ENCODE results near the gene ZP1.

ZP1 gene

GRCh38 chr11:60859616-60860250 is 7.6 kb upstream of the ZP1 start:
- no peak for DNase-seq (ENCODE audit: low read depth in 2 of 2)

GRCh38 chr11:60860943-60861342 is 6.4 kb upstream of the ZP1 start:
- no peak for DNase-seq (ENCODE audit: low read depth in 2 of 2)

DNA sequence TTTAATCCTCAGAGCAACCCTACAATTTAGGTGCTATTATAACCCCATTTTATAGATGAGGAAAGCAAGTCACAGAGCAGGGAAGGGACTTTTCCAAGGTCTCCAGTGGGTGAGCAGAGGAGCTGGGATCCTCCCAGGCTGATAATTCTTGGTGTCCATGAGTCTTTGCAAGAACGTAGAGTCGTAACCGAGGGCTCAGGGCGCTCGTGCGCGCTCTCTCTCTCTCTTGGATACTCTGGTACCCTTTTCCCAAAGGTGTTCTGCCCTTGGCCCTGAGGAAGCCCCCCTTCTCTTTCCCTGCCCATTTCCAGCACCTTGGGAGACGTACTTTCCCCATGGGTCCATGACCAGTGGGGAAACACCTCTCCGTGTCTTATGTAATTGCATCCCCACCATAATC is 5.2 kb upstream of the ZP1 start:
- DNase-seq (ENCODE audit: low read depth in 2 of 2): no peak

GRCh38 chr11:60863550-60864521 is 3.5 kb upstream of the ZP1 start:
- DNase-seq (ENCODE audit: low read depth in 2 of 2): no peak

- no peak for DNase-seq (ENCODE audit: low read depth in 2 of 2)
Measured at GRCh38 chr11:60864856-60865513, 2.4 kb upstream of the ZP1 start.

- no peak for DNase-seq (ENCODE audit: low read depth in 2 of 2)
Measured at GRCh38 chr11:60867871-60868681, 734 bp downstream of the ZP1 start.

GRCh38 chr11:60868682-60869450 is 1.5 kb downstream of the ZP1 start:
- no peak for DNase-seq (ENCODE audit: low read depth in 2 of 2)

DNA sequence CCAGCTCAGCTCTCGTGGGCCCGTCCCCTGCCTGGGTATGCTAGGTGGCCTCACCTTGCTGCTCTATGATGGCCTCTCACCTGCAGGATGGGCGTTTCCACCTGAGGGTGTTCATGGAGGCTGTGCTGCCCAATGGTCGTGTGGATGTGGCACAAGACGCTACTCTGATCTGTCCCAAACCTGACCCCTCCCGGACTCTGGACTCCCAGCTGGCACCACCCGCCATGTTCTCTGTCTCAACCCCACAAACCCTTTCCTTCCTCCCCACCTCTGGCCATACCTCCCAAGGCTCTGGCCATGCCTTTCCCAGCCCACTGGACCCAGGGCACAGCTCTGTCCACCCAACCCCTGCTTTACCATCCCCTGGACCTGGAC is 2.1 kb downstream of the ZP1 start:
- no peak for DNase-seq (ENCODE audit: low read depth in 2 of 2)

DNA sequence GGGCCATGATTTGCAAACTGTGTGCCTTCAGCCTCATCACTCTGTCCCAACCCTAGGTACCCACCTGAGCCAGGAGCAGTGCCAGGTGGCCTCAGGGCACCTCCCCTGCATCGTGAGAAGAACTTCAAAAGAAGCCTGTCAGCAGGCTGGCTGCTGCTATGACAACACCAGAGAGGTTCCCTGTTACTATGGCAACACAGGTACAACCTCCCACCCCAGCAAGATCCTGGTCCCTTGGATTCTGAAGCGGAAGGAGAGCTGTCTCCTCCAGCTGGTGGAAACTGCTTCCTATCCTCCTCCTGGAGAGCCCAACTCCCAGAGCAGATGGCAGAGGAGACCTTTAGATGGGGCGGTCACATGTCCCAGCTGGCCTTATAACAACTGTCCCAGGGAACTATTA is 2.9 kb downstream of the ZP1 start:
- no peak for DNase-seq (ENCODE audit: low read depth in 2 of 2)

DNA sequence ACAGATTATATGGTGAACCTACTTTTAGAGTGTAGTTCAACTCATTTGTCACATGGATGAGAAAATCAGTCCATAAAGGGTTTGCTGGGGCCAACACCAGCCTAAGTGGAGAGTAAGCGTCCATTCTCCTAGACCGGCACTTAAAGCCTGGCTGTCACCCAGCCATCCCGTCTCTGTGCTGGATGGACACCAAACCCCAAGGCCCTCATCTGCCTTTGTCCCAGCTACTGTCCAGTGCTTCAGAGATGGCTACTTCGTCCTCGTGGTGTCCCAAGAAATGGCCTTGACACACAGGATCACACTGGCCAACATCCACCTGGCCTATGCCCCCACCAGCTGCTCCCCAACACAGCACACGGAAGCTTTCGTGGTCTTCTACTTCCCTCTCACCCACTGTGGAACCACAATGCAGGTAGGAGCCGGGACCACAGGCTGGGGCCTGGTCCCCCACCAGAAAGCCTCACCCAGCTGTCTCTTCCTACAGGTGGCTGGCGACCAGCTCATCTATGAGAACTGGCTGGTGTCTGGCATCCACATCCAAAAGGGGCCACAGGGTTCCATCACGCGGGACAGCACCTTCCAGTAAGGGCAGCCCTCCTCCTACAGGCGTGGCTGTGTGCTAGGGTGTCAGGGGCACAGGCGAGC is 3.5 kb downstream of the ZP1 start:
- no peak for DNase-seq (ENCODE audit: low read depth in 2 of 2)

- no peak for DNase-seq (ENCODE audit: low read depth in 2 of 2)
Measured at GRCh38 chr11:60871378-60872061, 4.2 kb downstream of the ZP1 start.

GRCh38 chr11:60872124-60872960 is 5.0 kb downstream of the ZP1 start:
- DNase-seq (ENCODE audit: low read depth in 2 of 2): no peak

DNA sequence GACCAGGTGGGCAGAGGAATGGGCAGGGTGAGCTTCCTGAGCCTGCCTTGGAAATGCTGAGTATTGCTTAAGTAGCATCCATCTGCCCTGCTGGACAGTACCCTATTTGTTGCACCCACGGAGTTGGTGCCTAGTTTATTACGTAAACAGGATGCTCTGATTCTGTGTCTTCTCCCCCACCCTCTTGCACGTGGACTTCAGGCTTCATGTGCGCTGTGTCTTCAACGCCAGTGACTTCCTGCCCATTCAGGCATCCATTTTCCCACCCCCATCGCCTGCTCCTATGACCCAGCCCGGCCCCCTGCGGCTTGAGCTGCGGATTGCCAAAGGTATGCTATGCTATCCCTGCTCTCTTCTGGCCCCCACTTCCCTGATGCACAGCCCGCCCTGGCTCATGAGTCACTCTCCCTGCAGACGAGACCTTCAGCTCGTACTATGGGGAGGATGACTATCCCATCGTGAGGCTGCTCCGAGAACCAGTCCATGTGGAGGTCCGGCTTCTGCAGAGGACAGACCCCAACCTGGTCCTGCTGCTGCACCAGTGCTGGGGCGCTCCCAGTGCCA is 5.7 kb downstream of the ZP1 start:
- no peak for DNase-seq (ENCODE audit: low read depth in 2 of 2)

GRCh38 chr11:60873533-60873932 is 6.2 kb downstream of the ZP1 start:
- DNase-seq (ENCODE audit: low read depth in 2 of 2): no peak

- no peak for DNase-seq (ENCODE audit: low read depth in 2 of 2)
Measured at GRCh38 chr11:60874421-60875365, 7.4 kb downstream of the ZP1 start.

GRCh38 chr11:60875366-60876167 is 8.2 kb downstream of the ZP1 start:
- no peak for DNase-seq (ENCODE audit: low read depth in 2 of 2)

- DNase-seq (ENCODE audit: low read depth in 2 of 2): no peak
Measured at GRCh38 chr11:60876168-60876485, 8.8 kb downstream of the ZP1 start.
